Liver (tissue), 9 donors: Measurements from ENCODE around the gene IQCH. TPM values are rescaled to one million over a fixed set of nuclear protein-coding genes. Genes with fewer than 3 reads are reported as not detected.

Experiments used
- DNase-seq: peaks from one replicate; pipeline ENCODE4 v3.0.0-alpha.2; 2017; ENCODE audit warnings: low spot score
- H3K27ac ChIP-seq, 2 donors: one replicate each; pipeline ENCODE4 v1.7.0; 2013; ENCODE audit warnings: inconsistent platforms in 2 of 2, low read length in 2 of 2, control low read depth in 1 of 2, low read depth in 1 of 2, mild to moderate bottlenecking in 1 of 2
- H3K27me3 ChIP-seq, 4 donors: one replicate each; pipeline versions ENCODE4 v1.6.1 to v1.7.0; 2013; ENCODE audit warnings: low read length in 3 of 4, inconsistent platforms in 1 of 4, mild to moderate bottlenecking in 1 of 4, moderate library complexity in 1 of 4; ENCODE audit not compliant: control insufficient read depth in 4 of 4, insufficient read depth in 4 of 4
- H3K36me3 ChIP-seq, 4 donors: one replicate each; pipeline versions ENCODE4 v1.6.1 to v1.7.0; 2013; ENCODE audit warnings: low read length in 3 of 4, mild to moderate bottlenecking in 3 of 4, low read depth in 1 of 4, moderate library complexity in 1 of 4; ENCODE audit not compliant: control insufficient read depth in 4 of 4, insufficient read depth in 3 of 4
- H3K4me1 ChIP-seq, 4 donors: one replicate each; pipeline versions ENCODE4 v1.6.1 to v1.7.0; 2013; ENCODE audit warnings: low read length in 3 of 4, mild to moderate bottlenecking in 3 of 4, moderate library complexity in 1 of 4; ENCODE audit not compliant: control insufficient read depth in 4 of 4, insufficient read depth in 4 of 4
- H3K4me3 ChIP-seq, 3 donors: one replicate each; pipeline versions ENCODE4 v1.6.1 to v1.7.0; 2013; ENCODE audit warnings: low read length in 3 of 3, control low read depth in 1 of 3, low read depth in 1 of 3, mild to moderate bottlenecking in 1 of 3
- H3K9ac ChIP-seq, 2 donors: one replicate each; pipeline ENCODE4 v1.7.0; 2013; ENCODE audit warnings: low read length in 2 of 2, mild to moderate bottlenecking in 2 of 2, moderate library complexity in 2 of 2, control low read depth in 1 of 2, low read depth in 1 of 2
- H3K9me3 ChIP-seq, 4 donors: one replicate each; pipeline versions ENCODE4 v1.6.1 to v1.7.0; 2013; ENCODE audit warnings: low read length in 3 of 4; ENCODE audit not compliant: control insufficient read depth in 4 of 4
- EGR1 ChIP-seq, 2 donors: IDR thresholded peaks; 2 replicates each; pipeline ENCODE4 v1.6.1; 2016 to 2018; ENCODE audit warnings: antibody characterized with exemption in 2 of 2, low read depth in 2 of 2
- FOXA1 ChIP-seq: IDR thresholded peaks from 2 replicates; pipeline ENCODE4 v1.6.1; 2016; ENCODE audit warnings: antibody characterized with exemption
- FOXA2 ChIP-seq: IDR thresholded peaks from 2 replicates; pipeline ENCODE4 v1.6.1; 2016; ENCODE audit warnings: antibody characterized with exemption
- GABPA ChIP-seq, 2 donors: IDR thresholded peaks in 1 of 2; conservative IDR thresholded peaks in 1 of 2; 2 replicates each; pipeline ENCODE4 v1.6.1; 2016; ENCODE audit warnings: antibody characterized with exemption in 2 of 2, mild to moderate bottlenecking in 1 of 2, moderate library complexity in 1 of 2
- HNF4A ChIP-seq, 2 donors: conservative IDR thresholded peaks; 2 replicates each; pipeline ENCODE4 v1.6.1; 2016; ENCODE audit warnings: antibody characterized with exemption in 2 of 2, mild to moderate bottlenecking in 2 of 2
- HNF4G ChIP-seq: IDR thresholded peaks from 2 replicates; pipeline ENCODE4 v1.6.1; 2016; ENCODE audit warnings: antibody characterized with exemption
- NR2F2 ChIP-seq: IDR thresholded peaks from 2 replicates; pipeline ENCODE4 v1.6.1; 2016; ENCODE audit warnings: antibody characterized with exemption
- RAD21 ChIP-seq, 2 donors: IDR thresholded peaks; 2 replicates each; pipeline ENCODE4 v1.6.1; 2016; ENCODE audit warnings: antibody characterized with exemption in 2 of 2, mild to moderate bottlenecking in 2 of 2
- RXRA ChIP-seq, 2 donors: IDR thresholded peaks; 2 replicates each; pipeline ENCODE4 v1.6.1; 2017 to 2018; ENCODE audit warnings: antibody characterized with exemption in 2 of 2, mild to moderate bottlenecking in 1 of 2
- SP1 ChIP-seq: IDR thresholded peaks from 2 replicates; pipeline ENCODE4 v1.6.1; 2018; ENCODE audit warnings: antibody characterized with exemption, mild to moderate bottlenecking
- TAF1 ChIP-seq: conservative IDR thresholded peaks from 2 replicates; pipeline ENCODE4 v1.6.1; 2016; ENCODE audit warnings: antibody characterized with exemption, mild to moderate bottlenecking
- WGBS: extraction: QIAGEN DNeasy Blood & Tissue Kit; methylation state at CpG from one replicate; pipeline ENCODE4 v1.1.7; 2013; 5-methylcytosine and 5-hydroxymethylcytosine counted together
- polyA plus RNA-seq, 2 donors: library from polyadenylated mRNA; stranded (reverse) in 1 of 2; unstranded in 1 of 2; fragments of 200-250 nt in 1 of 2; fragments of >200 nt in 1 of 2; fragmentation: Nextera tagmentation in 1 of 2; extraction: Ambion mirVana in 1 of 2; gene quantifications; one replicate each; pipeline versions ENCODE4 v1.2.1 to v1.2.3, GENCODE V29; 2013 to 2015
- total RNA-seq, 2 donors: library from RNA; depleted of rRNA; stranded (reverse); fragments of >200 nt; gene quantifications; one replicate each; pipeline ENCODE4 v1.2.3, GENCODE V29; 2014
- TF ChIP-seq, protein P1 (sequence below): fragments of 150-350 bp; IDR thresholded peaks from 2 replicates; pipeline ENCODE4 v1.5.1; 2017; ENCODE audit warnings: improper control_type of control experiment, low read depth, low read length; ENCODE audit not compliant: missing input control
- TF ChIP-seq, protein P2 (sequence below): IDR thresholded peaks from 2 replicates; pipeline ENCODE4 v1.6.1; 2016; ENCODE audit warnings: antibody characterized with exemption
- TF ChIP-seq, protein P3 (sequence below): IDR thresholded peaks from 2 replicates; pipeline ENCODE4 v1.6.1; 2016; ENCODE audit warnings: antibody characterized with exemption
- TF ChIP-seq, protein P4 (sequence below): IDR thresholded peaks from 2 replicates; pipeline ENCODE4 v1.6.1; 2016; ENCODE audit warnings: antibody characterized with exemption, mild to moderate bottlenecking
- TF ChIP-seq, protein P5 (sequence below): IDR thresholded peaks from 2 replicates; pipeline ENCODE4 v1.6.1; 2016; ENCODE audit warnings: antibody characterized with exemption
- donor health status: healthy.
- donor health status: healthy.
- donor health status: healthy.
- donor health status: healthy.
- donor health status: healthy.

The IQCH gene
- total and polyA plus RNA-seq, 4 donors = 0.23 to 1.6 (median 0.86) TPM

DNA sequence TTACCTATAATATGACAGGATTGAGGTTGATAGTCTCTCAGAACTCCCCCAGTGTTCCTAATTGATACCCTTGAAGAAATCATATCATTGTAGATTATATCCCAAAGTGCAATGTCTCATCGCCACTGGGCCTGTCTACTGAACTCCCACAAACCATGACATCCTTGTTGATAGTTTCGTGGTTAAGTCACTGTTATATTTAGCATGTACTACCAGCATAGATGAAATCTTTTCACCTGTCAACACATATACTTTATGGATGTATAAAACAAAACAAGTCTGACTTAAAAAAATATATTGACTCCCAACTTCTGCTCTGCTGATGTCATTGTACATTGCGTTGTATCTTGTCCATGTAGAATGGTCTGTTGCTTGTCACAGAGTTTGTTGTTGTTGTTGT, 128.1 kb downstream of the IQCH start:
- no peaks in the 10 kb centered on the region for H3K4me1 ChIP-seq
- no peak overlapping the region for H3K27ac ChIP-seq
- no peak overlapping the region for H3K9ac ChIP-seq
- 97% methylated on average over 3 of the region's 3 CpGs for WGBS
- TF ChIP-seq, protein P1, sequence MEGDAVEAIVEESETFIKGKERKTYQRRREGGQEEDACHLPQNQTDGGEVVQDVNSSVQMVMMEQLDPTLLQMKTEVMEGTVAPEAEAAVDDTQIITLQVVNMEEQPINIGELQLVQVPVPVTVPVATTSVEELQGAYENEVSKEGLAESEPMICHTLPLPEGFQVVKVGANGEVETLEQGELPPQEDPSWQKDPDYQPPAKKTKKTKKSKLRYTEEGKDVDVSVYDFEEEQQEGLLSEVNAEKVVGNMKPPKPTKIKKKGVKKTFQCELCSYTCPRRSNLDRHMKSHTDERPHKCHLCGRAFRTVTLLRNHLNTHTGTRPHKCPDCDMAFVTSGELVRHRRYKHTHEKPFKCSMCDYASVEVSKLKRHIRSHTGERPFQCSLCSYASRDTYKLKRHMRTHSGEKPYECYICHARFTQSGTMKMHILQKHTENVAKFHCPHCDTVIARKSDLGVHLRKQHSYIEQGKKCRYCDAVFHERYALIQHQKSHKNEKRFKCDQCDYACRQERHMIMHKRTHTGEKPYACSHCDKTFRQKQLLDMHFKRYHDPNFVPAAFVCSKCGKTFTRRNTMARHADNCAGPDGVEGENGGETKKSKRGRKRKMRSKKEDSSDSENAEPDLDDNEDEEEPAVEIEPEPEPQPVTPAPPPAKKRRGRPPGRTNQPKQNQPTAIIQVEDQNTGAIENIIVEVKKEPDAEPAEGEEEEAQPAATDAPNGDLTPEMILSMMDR = no peak
- no peaks in the 10 kb centered on the region for H3K36me3 ChIP-seq
- H3K4me3 ChIP-seq = no peak overlapping the region
- H3K27me3 ChIP-seq = no peaks in the 10 kb centered on the region
- no peak for DNase-seq
- no peaks in the 10 kb centered on the region for H3K9me3 ChIP-seq

DNA sequence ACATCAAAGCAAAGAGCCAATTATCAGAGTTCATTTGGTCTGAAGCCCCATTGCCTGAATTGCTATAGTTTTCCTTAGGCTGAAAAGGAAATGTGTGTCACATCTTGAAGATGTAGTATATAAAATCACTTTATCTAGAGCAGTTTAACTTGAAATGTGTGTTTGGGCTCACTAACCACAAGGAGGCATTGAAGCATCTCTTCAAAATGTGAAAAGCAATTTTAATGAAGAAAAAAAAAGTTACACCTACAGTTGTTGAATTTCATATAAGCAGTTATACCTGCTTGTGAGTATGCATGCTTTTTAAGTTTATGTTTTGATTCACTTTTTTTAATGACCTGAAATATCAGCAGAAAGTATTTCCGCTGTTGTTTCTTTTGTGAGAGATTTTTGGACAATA, 129.3 kb downstream of the IQCH start:
- Histone ChIP-seq H3K4me3 (no peak overlapping the region), H3K9me3 (no peaks in the 10 kb centered on the region), H3K4me1 (no peaks in the 10 kb centered on the region), H3K27ac (no peak overlapping the region), H3K36me3 (no peaks in the 10 kb centered on the region), H3K27me3 (no peaks in the 10 kb centered on the region), H3K9ac (no peak overlapping the region)
- TF ChIP-seq, protein P2, sequence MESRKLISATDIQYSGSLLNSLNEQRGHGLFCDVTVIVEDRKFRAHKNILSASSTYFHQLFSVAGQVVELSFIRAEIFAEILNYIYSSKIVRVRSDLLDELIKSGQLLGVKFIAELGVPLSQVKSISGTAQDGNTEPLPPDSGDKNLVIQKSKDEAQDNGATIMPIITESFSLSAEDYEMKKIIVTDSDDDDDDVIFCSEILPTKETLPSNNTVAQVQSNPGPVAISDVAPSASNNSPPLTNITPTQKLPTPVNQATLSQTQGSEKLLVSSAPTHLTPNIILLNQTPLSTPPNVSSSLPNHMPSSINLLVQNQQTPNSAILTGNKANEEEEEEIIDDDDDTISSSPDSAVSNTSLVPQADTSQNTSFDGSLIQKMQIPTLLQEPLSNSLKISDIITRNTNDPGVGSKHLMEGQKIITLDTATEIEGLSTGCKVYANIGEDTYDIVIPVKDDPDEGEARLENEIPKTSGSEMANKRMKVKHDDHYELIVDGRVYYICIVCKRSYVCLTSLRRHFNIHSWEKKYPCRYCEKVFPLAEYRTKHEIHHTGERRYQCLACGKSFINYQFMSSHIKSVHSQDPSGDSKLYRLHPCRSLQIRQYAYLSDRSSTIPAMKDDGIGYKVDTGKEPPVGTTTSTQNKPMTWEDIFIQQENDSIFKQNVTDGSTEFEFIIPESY = no peak
- TF ChIP-seq GABPA (IDR thresholded peaks at IDR 0.05 in 1 of 2, conservative IDR thresholded peaks at IDR 0.05 in 1 of 2) (no peak), FOXA2 (no peak), HNF4A (conservative IDR thresholded peaks at IDR 0.05) (no peak), NR2F2 (no peak), EGR1 (IDR thresholded peaks at IDR 0.05; ENCODE audit: low read depth in 2 of 2) (no peak), FOXA1 (no peak), RAD21 (IDR thresholded peaks at IDR 0.05) (no peak), HNF4G (no peak), TAF1 (no peak), RXRA (IDR thresholded peaks at IDR 0.05) (no peak), SP1 (no peak)
- TF ChIP-seq, protein P3, sequence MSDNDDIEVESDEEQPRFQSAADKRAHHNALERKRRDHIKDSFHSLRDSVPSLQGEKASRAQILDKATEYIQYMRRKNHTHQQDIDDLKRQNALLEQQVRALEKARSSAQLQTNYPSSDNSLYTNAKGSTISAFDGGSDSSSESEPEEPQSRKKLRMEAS = no peak
- TF ChIP-seq, protein P4, sequence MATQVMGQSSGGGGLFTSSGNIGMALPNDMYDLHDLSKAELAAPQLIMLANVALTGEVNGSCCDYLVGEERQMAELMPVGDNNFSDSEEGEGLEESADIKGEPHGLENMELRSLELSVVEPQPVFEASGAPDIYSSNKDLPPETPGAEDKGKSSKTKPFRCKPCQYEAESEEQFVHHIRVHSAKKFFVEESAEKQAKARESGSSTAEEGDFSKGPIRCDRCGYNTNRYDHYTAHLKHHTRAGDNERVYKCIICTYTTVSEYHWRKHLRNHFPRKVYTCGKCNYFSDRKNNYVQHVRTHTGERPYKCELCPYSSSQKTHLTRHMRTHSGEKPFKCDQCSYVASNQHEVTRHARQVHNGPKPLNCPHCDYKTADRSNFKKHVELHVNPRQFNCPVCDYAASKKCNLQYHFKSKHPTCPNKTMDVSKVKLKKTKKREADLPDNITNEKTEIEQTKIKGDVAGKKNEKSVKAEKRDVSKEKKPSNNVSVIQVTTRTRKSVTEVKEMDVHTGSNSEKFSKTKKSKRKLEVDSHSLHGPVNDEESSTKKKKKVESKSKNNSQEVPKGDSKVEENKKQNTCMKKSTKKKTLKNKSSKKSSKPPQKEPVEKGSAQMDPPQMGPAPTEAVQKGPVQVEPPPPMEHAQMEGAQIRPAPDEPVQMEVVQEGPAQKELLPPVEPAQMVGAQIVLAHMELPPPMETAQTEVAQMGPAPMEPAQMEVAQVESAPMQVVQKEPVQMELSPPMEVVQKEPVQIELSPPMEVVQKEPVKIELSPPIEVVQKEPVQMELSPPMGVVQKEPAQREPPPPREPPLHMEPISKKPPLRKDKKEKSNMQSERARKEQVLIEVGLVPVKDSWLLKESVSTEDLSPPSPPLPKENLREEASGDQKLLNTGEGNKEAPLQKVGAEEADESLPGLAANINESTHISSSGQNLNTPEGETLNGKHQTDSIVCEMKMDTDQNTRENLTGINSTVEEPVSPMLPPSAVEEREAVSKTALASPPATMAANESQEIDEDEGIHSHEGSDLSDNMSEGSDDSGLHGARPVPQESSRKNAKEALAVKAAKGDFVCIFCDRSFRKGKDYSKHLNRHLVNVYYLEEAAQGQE = no peak
- TF ChIP-seq, protein P5, sequence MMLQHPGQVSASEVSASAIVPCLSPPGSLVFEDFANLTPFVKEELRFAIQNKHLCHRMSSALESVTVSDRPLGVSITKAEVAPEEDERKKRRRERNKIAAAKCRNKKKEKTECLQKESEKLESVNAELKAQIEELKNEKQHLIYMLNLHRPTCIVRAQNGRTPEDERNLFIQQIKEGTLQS = no peak
- TF ChIP-seq, protein P1 = no peak
- 97% methylated on average over 1 of the region's 1 CpG for WGBS
- DNase-seq = no peak
